ENCODE data around the gene KRT9. TPM values are rescaled to one million over a fixed set of nuclear protein-coding genes. Genes with fewer than 3 reads are reported as not detected.

Gene KRT9
- total RNA-seq, 1 experiment from 2014 or later: 0.15 TPM

GRCh38 chr17:41539071-41539492 lies 32.8 kb downstream of the KRT9 start:
- DNase-seq (ENCODE audit: low read depth, low spot score): no peak
- Histone ChIP-seq H4K20me1 (ENCODE audit: insufficient read depth) (no peaks in the 10 kb centered on the region), H2AFZ (ENCODE audit: low read depth, low read length, poor library complexity, severe bottlenecking) (no peak overlapping the region), H3K36me3 (ENCODE audit: control insufficient read depth in 1 of 2, insufficient read depth in 2 of 2, low read length in 2 of 2) (no peaks in the 10 kb centered on the region), H3K9me2 (ENCODE audit: insufficient read depth) (no peaks in the 10 kb centered on the region), H3K27me3 (ENCODE audit: insufficient read depth, low read length) (no peaks in the 10 kb centered on the region), H3K9ac (ENCODE audit: low read length) (no peak overlapping the region), H3K9me3 (ENCODE audit: control insufficient read depth in 1 of 2, insufficient read depth in 1 of 2, low read depth in 1 of 2, low read length in 2 of 2) (no peaks in the 10 kb centered on the region), H3K4me3 (replicated peaks in 1 of 2; ENCODE audit: low read depth in 1 of 2, low read length in 2 of 2) (no peak overlapping the region), H3K4me1 (ENCODE audit: control insufficient read depth in 1 of 2, insufficient read depth in 2 of 2, low read length in 2 of 2) (peaks cover 22 to 67% of the 10 kb centered on the region in 2 experiments), H3K4me2 (ENCODE audit: low read length) (no peak overlapping the region), H3K79me2 (ENCODE audit: insufficient read depth, low read length) (no peaks in the 10 kb centered on the region), H3K27ac (ENCODE audit: low read depth, low read length) (no peak overlapping the region)
- POLR2A ChIA-PET: interaction anchor here (0.7 to 2.1 kb wide), 2 partner anchors 9 to 10 kb away, joined by 3 to 6 read pairs; no protein-coding TSS in a partner anchor
- RAD21 ChIA-PET (ENCODE audit: low non-redundant PET in 1 of 2, low total read pairs in 2 of 2, uncharacterized antibody in 2 of 2, unreplicated experiment in 2 of 2): no interaction called here
- BruUV-seq (replicated peaks): no TSS peak
- intact Hi-C loops (cut with micrococcal nuclease): no loop called here
- CTCF ChIA-PET: interaction anchor here (1.7 to 4.9 kb wide), 2 partner anchors 10 to 109 kb away, joined by 4 to 39 read pairs; no protein-coding TSS in a partner anchor
- TF ChIP-seq JUND (IDR thresholded peaks at IDR 0.05) (no peak), POLR2AphosphoS5 (IDR thresholded peaks at IDR 0.05; ENCODE audit: low read depth, low read length) (no peak), EGR1 (IDR thresholded peaks at IDR 0.05; ENCODE audit: low read depth) (no peak), SRF (IDR thresholded peaks at IDR 0.05; ENCODE audit: low read depth) (no peak), RAD21 (IDR thresholded peaks at IDR 0.05; ENCODE audit: low read depth) (no peak), CBX3 (IDR thresholded peaks at IDR 0.05; ENCODE audit: low read depth) (no peak), MAX (IDR thresholded peaks at IDR 0.05) (no peak), CTCF (IDR thresholded peaks at IDR 0.05 in 2 of 3, conservative IDR thresholded peaks at IDR 0.05 in 1 of 3; ENCODE audit: borderline replicate concordance in 1 of 3, insufficient read depth in 1 of 3, low read depth in 2 of 3, low read length in 2 of 3) (no peak), EZH2 (IDR thresholded peaks at IDR 0.05) (no peak)
- ATAC-seq: no peak
